Mucosa of rectum (tissue), 2 donors: ENCODE results near the gene DOK4.

Experiments used
- H3K27ac ChIP-seq, 2 donors: one replicate each; pipeline ENCODE4 v1.7.0; 2013; ENCODE audit warnings: inconsistent platforms in 2 of 2, low read depth in 2 of 2, low read length in 2 of 2
- H3K27me3 ChIP-seq, 2 donors: one replicate each; pipeline ENCODE4 v1.7.0; 2013; ENCODE audit warnings: low read length in 2 of 2; ENCODE audit not compliant: control insufficient read depth in 2 of 2, insufficient read depth in 2 of 2
- H3K36me3 ChIP-seq, 2 donors: one replicate each; pipeline ENCODE4 v1.7.0; 2013; ENCODE audit warnings: low read length in 2 of 2; ENCODE audit not compliant: control insufficient read depth in 2 of 2, insufficient read depth in 2 of 2
- H3K4me1 ChIP-seq, 2 donors: one replicate each; pipeline ENCODE4 v1.7.0; 2013; ENCODE audit warnings: low read length in 2 of 2, mild to moderate bottlenecking in 1 of 2; ENCODE audit not compliant: control insufficient read depth in 2 of 2, insufficient read depth in 2 of 2
- H3K4me3 ChIP-seq, 2 donors: one replicate each; pipeline ENCODE4 v1.7.0; 2013; ENCODE audit warnings: low read length in 2 of 2
- H3K9ac ChIP-seq, 2 donors: one replicate each; pipeline ENCODE4 v1.7.0; 2013; ENCODE audit warnings: low read length in 2 of 2, low read depth in 1 of 2, mild to moderate bottlenecking in 1 of 2
- H3K9me3 ChIP-seq, 2 donors: one replicate each; pipeline ENCODE4 v1.7.0; 2013; ENCODE audit warnings: low read length in 2 of 2; ENCODE audit not compliant: control insufficient read depth in 2 of 2
- donor health status: healthy.
- donor health status: Normal muscosa, but diverticular disease.

The DOK4 gene

GRCh38 chr16:57471852-57472664, 14.2 kb downstream of the DOK4 start:
- H3K9me3 ChIP-seq = no peaks in the 10 kb centered on the region
- peak overlapping the region; percentile 38 to 50 for H3K27ac ChIP-seq
- peaks cover 58 to 67% of the 10 kb centered on the region in 2 donors for H3K36me3 ChIP-seq
- peak overlapping the region in 1 of 2 donors; percentile 13 for H3K4me3 ChIP-seq
- no peak overlapping the region for H3K9ac ChIP-seq
- peaks cover 24 to 26% of the 10 kb centered on the region in 2 donors for H3K4me1 ChIP-seq
- no peaks in the 10 kb centered on the region for H3K27me3 ChIP-seq

GRCh38 chr16:57471209-57471608, 15.1 kb downstream of the DOK4 start:
- peaks cover 23 to 26% of the 10 kb centered on the region in 2 donors for H3K4me1 ChIP-seq

GRCh38 chr16:57470711-57471110, 15.6 kb downstream of the DOK4 start:
- H3K9ac ChIP-seq = peak overlapping the region in 1 of 2 donors; percentile 14
- H3K4me1 ChIP-seq = peaks cover 20 to 26% of the 10 kb centered on the region in 2 donors
- peak overlapping the region; percentile 70 to 72 for H3K27ac ChIP-seq

More at GRCh38 chr16:57471209-57471608, 15.1 kb downstream of the DOK4 start:
- peak overlapping the region; percentile 70 to 72 for H3K27ac ChIP-seq
- no peaks in the 10 kb centered on the region for H3K9me3 ChIP-seq
- no peak overlapping the region for H3K4me3 ChIP-seq
- H3K36me3 ChIP-seq = peaks cover 62 to 73% of the 10 kb centered on the region in 2 donors
- no peaks in the 10 kb centered on the region for H3K27me3 ChIP-seq
- H3K9ac ChIP-seq = peak overlapping the region in 1 of 2 donors; percentile 14

GRCh38 chr16:57469917-57470470, 16.3 kb downstream of the DOK4 start:
- Histone ChIP-seq H3K9me3 (no peaks in the 10 kb centered on the region), H3K4me3 (no peak overlapping the region), H3K36me3 (peaks cover 65 to 82% of the 10 kb centered on the region in 2 donors), H3K9ac (peak overlapping the region in 1 of 2 donors; percentile 2), H3K27me3 (no peaks in the 10 kb centered on the region), H3K4me1 (peaks cover 20 to 26% of the 10 kb centered on the region in 2 donors), H3K27ac (peak overlapping the region; percentile 31 to 53)

More at GRCh38 chr16:57470711-57471110, 15.6 kb downstream of the DOK4 start:
- Histone ChIP-seq H3K27me3 (no peaks in the 10 kb centered on the region), H3K9me3 (no peaks in the 10 kb centered on the region), H3K4me3 (no peak overlapping the region), H3K36me3 (peaks cover 67 to 76% of the 10 kb centered on the region in 2 donors)

- Histone ChIP-seq H3K9me3 (no peaks in the 10 kb centered on the region), H3K27me3 (no peaks in the 10 kb centered on the region), H3K4me3 (no peak overlapping the region), H3K36me3 (peaks cover 59 to 83% of the 10 kb centered on the region in 2 donors), H3K4me1 (peaks cover 21 to 26% of the 10 kb centered on the region in 2 donors), H3K9ac (no peak overlapping the region), H3K27ac (no peak overlapping the region)
Observed at GRCh38 chr16:57469046-57469445, 17.2 kb downstream of the DOK4 start.

GRCh38 chr16:57468346-57468745, 17.9 kb downstream of the DOK4 start:
- no peak overlapping the region for H3K9ac ChIP-seq
- no peak overlapping the region for H3K4me3 ChIP-seq
- H3K9me3 ChIP-seq = no peaks in the 10 kb centered on the region
- H3K27me3 ChIP-seq = no peaks in the 10 kb centered on the region
- peaks cover 28 to 30% of the 10 kb centered on the region in 2 donors for H3K4me1 ChIP-seq
- no peak overlapping the region for H3K27ac ChIP-seq
- H3K36me3 ChIP-seq = peaks cover 55 to 80% of the 10 kb centered on the region in 2 donors

GRCh38 chr16:57464523-57464922, 21.8 kb downstream of the DOK4 start:
- Histone ChIP-seq H3K9me3 (no peaks in the 10 kb centered on the region), H3K27ac (no peak overlapping the region), H3K36me3 (peaks cover 44 to 69% of the 10 kb centered on the region in 2 donors), H3K27me3 (no peaks in the 10 kb centered on the region), H3K9ac (no peak overlapping the region), H3K4me3 (no peak overlapping the region), H3K4me1 (peaks cover 9 to 13% of the 10 kb centered on the region in 2 donors)

GRCh38 chr16:57462978-57463362, 23.3 kb downstream of the DOK4 start:
- Histone ChIP-seq H3K4me1 (peaks cover 9 to 13% of the 10 kb centered on the region in 2 donors), H3K9me3 (no peaks in the 10 kb centered on the region), H3K4me3 (peak overlapping the region; percentile 73 to 81), H3K27ac (peak overlapping the region in 1 of 2 donors; percentile 63), H3K27me3 (no peaks in the 10 kb centered on the region), H3K9ac (peak overlapping the region; percentile 71 to 88), H3K36me3 (peaks cover 44 to 70% of the 10 kb centered on the region in 2 donors)

GRCh38 chr16:57462209-57462977, 23.9 kb downstream of the DOK4 start, which contains the start of gene POLR2C:
Gene POLR2C (plus strand): TSS chr16:57462679. CDS start chr16:57462725, 46 bp downstream.
- Histone ChIP-seq H3K4me3 (peak within 1 kb of the TSS; percentile 73 to 81), H3K9me3 (no peaks in the 10 kb centered on the region), H3K4me1 (peaks cover 9 to 13% of the 10 kb centered on the region in 2 donors), H3K9ac (peak within 1 kb of the TSS; percentile 71 to 88), H3K36me3 (peaks cover 50 to 71% of the 10 kb centered on the region in 2 donors), H3K27me3 (no peaks in the 10 kb centered on the region), H3K27ac (peak within 1 kb of the TSS; percentile 40 to 63)
